H1 (cell line): Measurements from ENCODE around the gene WDR91. TPM values are rescaled to one million over a fixed set of nuclear protein-coding genes. Genes with fewer than 3 reads are reported as not detected.

Experiments
- CTCF ChIA-PET: fragments of 300-600 bp; sonication (Branson Sonifier 250); formaldehyde crosslinking; loops from one replicate; lab custom pipeline; 2021; ENCODE audit not compliant: partially characterized antibody; lab: Charles Lee
- POLR2A ChIA-PET: fragments of 300-600 bp; sonication (Branson Sonifier 250); formaldehyde crosslinking; loops from one replicate; lab custom pipeline; 2021; ENCODE audit warnings: inconsistent platforms; ENCODE audit not compliant: partially characterized antibody; lab: Charles Lee
- DNase-seq, 2 experiments: peaks; one replicate each; pipeline versions ENCODE4 v3.0.0 to v3.0.0-alpha.2; 2010 to 2022; ENCODE audit warnings: low spot score in 2 of 2, low read depth in 1 of 2, mixed read lengths in 1 of 2
- FAIRE-seq: peaks from 2 replicates; lab custom pipeline; 2011; peaks lifted over from hg19 to GRCh38; lab: Jason Lieb, UNC
- H2AFZ ChIP-seq: 2 replicates; pipeline ENCODE4 v1.8.1; 2012; ENCODE audit warnings: low read length, inconsistent platforms
- H2AK5ac ChIP-seq: 2 replicates; pipeline ENCODE4 v1.6.1; 2013; ENCODE audit warnings: low read depth, low read length
- H2BK120ac ChIP-seq: replicated peaks from 2 replicates; pipeline ENCODE3; 2013; ENCODE audit warnings: low read depth, low read length, inconsistent platforms
- H2BK12ac ChIP-seq: 2 replicates; pipeline ENCODE4 v1.6.1; 2013; ENCODE audit warnings: low read depth, low read length
- H2BK15ac ChIP-seq: 2 replicates; pipeline ENCODE4 v1.6.1; 2013; ENCODE audit warnings: low read length
- H2BK20ac ChIP-seq: 2 replicates; pipeline ENCODE4 v1.6.1; 2013; ENCODE audit warnings: low read length
- H2BK5ac ChIP-seq: 2 replicates; pipeline ENCODE4 v1.6.1; 2013; ENCODE audit warnings: low read depth, low read length
- H3K14ac ChIP-seq: 2 replicates; pipeline ENCODE4 v1.6.1; 2013; ENCODE audit warnings: inconsistent platforms; ENCODE audit not compliant: insufficient read length
- H3K18ac ChIP-seq: 2 replicates; pipeline ENCODE4 v1.6.1; 2013; ENCODE audit warnings: low read length; ENCODE audit errors: extremely low read depth
- H3K23ac ChIP-seq: 2 replicates; pipeline ENCODE4 v1.6.1; 2013; ENCODE audit warnings: inconsistent platforms; ENCODE audit not compliant: insufficient read length
- H3K23me2 ChIP-seq: 2 replicates; pipeline ENCODE4 v1.6.1; 2013; ENCODE audit warnings: low read depth, low read length
- H3K27ac ChIP-seq: 2 replicates; pipeline ENCODE4 v1.6.1; 2011; ENCODE audit warnings: low read depth, low read length, inconsistent platforms
- H3K27me3 ChIP-seq, 4 experiments: replicated peaks in 1 of 4; 1 replicate in 1 of 4; 2 replicates in 3 of 4; pipeline versions ENCODE4 v1.6.1 to v1.8.1; 2011 to 2013; ENCODE audit warnings: low read length in 3 of 4, mild to moderate bottlenecking in 3 of 4, inconsistent platforms in 2 of 4, mixed read lengths in 2 of 4, moderate library complexity in 1 of 4; ENCODE audit not compliant: control insufficient read depth in 3 of 4, insufficient read depth in 3 of 4; ENCODE audit errors: extremely low read depth in 1 of 4
- H3K36me3 ChIP-seq, 4 experiments: 2 replicates each; pipeline versions ENCODE4 v1.6.1 to v1.8.1; 2011 to 2013; ENCODE audit warnings: mild to moderate bottlenecking in 4 of 4, low read length in 3 of 4, moderate library complexity in 2 of 4, control low read depth in 1 of 4, inconsistent platforms in 1 of 4; ENCODE audit not compliant: insufficient read depth in 4 of 4, control insufficient read depth in 2 of 4
- H3K4ac ChIP-seq: replicated peaks from 2 replicates; pipeline ENCODE3; 2013; ENCODE audit warnings: low read length, low read depth, mixed read lengths, inconsistent platforms; ENCODE audit not compliant: insufficient read length
- H3K4me1 ChIP-seq, 4 experiments: replicated peaks in 1 of 4; 1 replicate in 1 of 4; 2 replicates in 3 of 4; pipeline versions ENCODE4 v1.6.1 to v1.8.1; 2011 to 2013; ENCODE audit warnings: low read length in 3 of 4, inconsistent platforms in 2 of 4, mixed read lengths in 1 of 4; ENCODE audit not compliant: insufficient read depth in 4 of 4, control insufficient read depth in 3 of 4
- H3K4me2 ChIP-seq, 2 experiments: 2 replicates each; pipeline versions ENCODE4 v1.6.1 to v1.8.1; 2011 to 2013; ENCODE audit warnings: low read depth in 2 of 2, low read length in 2 of 2, control low read depth in 1 of 2, inconsistent platforms in 1 of 2, mild to moderate bottlenecking in 1 of 2; ENCODE audit not compliant: insufficient read depth in 1 of 2
- H3K4me3 ChIP-seq, 4 experiments: fragments of 200-600, 300-600 bp in 1 of 4; sonication (generic), shearing (Covaris generic), sonication (Bioruptor Twin) in 1 of 4; 2 replicates each; pipeline versions ENCODE4 v1.5.1 to v1.8.1; 2011 to 2016; ENCODE audit warnings: low read length in 4 of 4, low read depth in 3 of 4, control low read depth in 2 of 4, inconsistent platforms in 2 of 4, mild to moderate bottlenecking in 2 of 4, mixed read lengths in 1 of 4, moderate library complexity in 1 of 4; ENCODE audit not compliant: insufficient read depth in 2 of 4; ENCODE audit errors: extremely low read depth in 1 of 4
- H3K56ac ChIP-seq: replicated peaks from 2 replicates; pipeline ENCODE3; 2013; ENCODE audit warnings: low read depth, mild to moderate bottlenecking, mixed read lengths, low read length, inconsistent platforms; ENCODE audit not compliant: insufficient read length
- H3K79me1 ChIP-seq: 2 replicates; pipeline ENCODE4 v1.6.1; 2013; ENCODE audit warnings: low read depth, low read length, control low read depth
- H3K79me2 ChIP-seq, 2 experiments: 2 replicates each; pipeline versions ENCODE4 v1.6.1 to v1.8.1; 2012 to 2013; ENCODE audit warnings: low read length in 2 of 2, mild to moderate bottlenecking in 2 of 2, inconsistent platforms in 1 of 2; ENCODE audit not compliant: insufficient read depth in 2 of 2, control insufficient read depth in 1 of 2
- H3K9ac ChIP-seq, 4 experiments: replicated peaks in 1 of 4; 1 replicate in 1 of 4; 2 replicates in 3 of 4; pipeline versions ENCODE4 v1.6.1 to v1.8.1; 2011 to 2013; ENCODE audit warnings: low read depth in 3 of 4, low read length in 3 of 4, control low read depth in 2 of 4, mild to moderate bottlenecking in 2 of 4, moderate library complexity in 2 of 4, inconsistent platforms in 1 of 4; ENCODE audit errors: extremely low read depth in 1 of 4
- H3K9me3 ChIP-seq, 2 experiments: 2 replicates each; pipeline versions ENCODE4 v1.6.1 to v1.8.1; 2012 to 2013; ENCODE audit warnings: mild to moderate bottlenecking in 2 of 2, moderate library complexity in 2 of 2, control low read depth in 1 of 2, inconsistent platforms in 1 of 2, low read depth in 1 of 2, low read length in 1 of 2, mixed read lengths in 1 of 2; ENCODE audit not compliant: insufficient read depth in 2 of 2
- H4K20me1 ChIP-seq, 2 experiments: replicated peaks in 1 of 2; 2 replicates each; pipeline versions ENCODE3 to v1.8.1; 2011 to 2013; ENCODE audit warnings: inconsistent platforms in 2 of 2, low read length in 2 of 2, mild to moderate bottlenecking in 1 of 2; ENCODE audit not compliant: insufficient read depth in 2 of 2, control insufficient read depth in 1 of 2
- H4K5ac ChIP-seq: 2 replicates; pipeline ENCODE4 v1.6.1; 2013; ENCODE audit warnings: low read length, low read depth, mixed read lengths, inconsistent platforms; ENCODE audit not compliant: insufficient read length
- H4K8ac ChIP-seq: 2 replicates; pipeline ENCODE4 v1.8.0; 2013; ENCODE audit warnings: mild to moderate bottlenecking, moderate library complexity, low read length, inconsistent platforms; ENCODE audit not compliant: insufficient read depth; ENCODE audit errors: extremely low read depth
- H4K91ac ChIP-seq: replicated peaks from 2 replicates; pipeline ENCODE3; 2013; ENCODE audit warnings: low read length, mixed read lengths, inconsistent platforms; ENCODE audit not compliant: insufficient read length
- CHD2 ChIP-seq: IDR thresholded peaks from 2 replicates; pipeline ENCODE4 v1.6.1; 2012; ENCODE audit warnings: low read length, improper control_type of control experiment
- FOSL1 ChIP-seq: IDR thresholded peaks from 2 replicates; pipeline ENCODE4 v1.6.1; 2011; ENCODE audit warnings: mild to moderate bottlenecking, low read depth, low read length, moderate library complexity; ENCODE audit not compliant: insufficient read depth
- HDAC6 ChIP-seq: IDR thresholded peaks from one replicate; pipeline ENCODE4 v1.7.1; 2012; ENCODE audit warnings: low read depth, mild to moderate bottlenecking, inconsistent platforms, low read length, moderate library complexity
- PHF8 ChIP-seq: fragments of 200-600 bp; sonication (generic); conservative IDR thresholded peaks from 2 replicates; pipeline ENCODE4 v1.7.1; 2012; ENCODE audit warnings: low read depth, mild to moderate bottlenecking, inconsistent platforms, low read length, moderate library complexity
- POU5F1 ChIP-seq: IDR thresholded peaks from 2 replicates; pipeline ENCODE4 v1.6.1; 2011; ENCODE audit warnings: low read depth, mild to moderate bottlenecking, low read length, moderate library complexity
- RNF2 ChIP-seq: fragments of 200-900, 300-1000 bp; sonication (generic); IDR thresholded peaks from 2 replicates; pipeline ENCODE4 v1.7.1; 2016; ENCODE audit warnings: borderline replicate concordance, low read depth, mild to moderate bottlenecking, antibody characterized with exemption, low read length; ENCODE audit not compliant: poor library complexity, severe bottlenecking; ENCODE audit errors: missing control alignments
- SIRT6 ChIP-seq: IDR thresholded peaks from one replicate; pipeline ENCODE4 v1.7.1; 2012; ENCODE audit warnings: low read length, inconsistent platforms
- SP2 ChIP-seq: IDR thresholded peaks from 2 replicates; pipeline ENCODE4 v1.6.1; 2012; ENCODE audit warnings: mild to moderate bottlenecking, low read length, inconsistent platforms
- TAF7 ChIP-seq: optimal IDR thresholded peaks from 2 replicates; pipeline ENCODE3; 2011; ENCODE audit warnings: low read depth, mild to moderate bottlenecking, inconsistent platforms, low read length, moderate library complexity, borderline replicate concordance
- WGBS, 2 experiments: shearing (Covaris generic) in 1 of 2; methylation state at CpG; one replicate each; pipeline versions ENCODE4 v1.1.6 to v1.1.7; 2013 to 2015; ENCODE audit warnings: low lambda C conversion rate in 2 of 2, mixed read lengths in 2 of 2, inconsistent platforms in 1 of 2, low coverage in 1 of 2, missing lambda C conversion rate in 1 of 2; ENCODE audit not compliant: insufficient replicate concordance in 2 of 2, insufficient coverage in 1 of 2, insufficient read length in 1 of 2; ENCODE audit errors: extremely low coverage in 1 of 2, missing lambda C conversion rate in 1 of 2; 5-methylcytosine and 5-hydroxymethylcytosine counted together
- polyA plus RNA-seq, 7 experiments: library from polyadenylated mRNA; depleted of rRNA in 3 of 7; stranded (reverse) in 5 of 7; unstranded in 2 of 7; fragments of >200 nt in 5 of 7; fragments of 200-250 nt in 2 of 7; gene quantifications; 1 replicate in 5 of 7; 2 replicates in 1 of 7; 4 replicates in 1 of 7; pipeline versions ENCODE4 v1.2.1 to v1.2.3, GENCODE V29; 2011 to 2013; ENCODE audit warnings: missing spikeins in 2 of 7, mixed read lengths in 2 of 7
- total RNA-seq: library from RNA; stranded (reverse); fragmentation: NEBNext Ultra II Directional; extraction: Animal tissue kit (Norgen Biotek cat#: 25700); gene quantifications from 2 replicates; pipeline ENCODE4 v1.2.1, GENCODE V29; 2021

Gene WDR91
- total and polyA plus RNA-seq, 2 of the 8 experiments (the other 6 are each of a cell fraction or from before 2014, with no cell fraction given), result 8.2 to 14.7 TPM

GRCh38 chr7:135188298-135188984 is 22.9 kb downstream of the WDR91 start:
- Histone ChIP-seq H2BK120ac (no peak overlapping the region), H4K20me1 (no peaks in the 10 kb centered on the region), H2AK5ac (no peak overlapping the region), H2BK15ac (no peak overlapping the region), H3K23me2 (no peaks in the 10 kb centered on the region), H3K79me2 (no peaks in the 10 kb centered on the region), H4K8ac (no peak overlapping the region; the same call in 1 of the 2 replicates)
- no peak for FAIRE-seq
- POLR2A ChIA-PET, result interaction anchor here (1.3 kb wide), 1 partner anchor 18 kb away, joined by 4 read pairs; the partner anchor contains the start of gene CYREN
- no peak for DNase-seq
- TF ChIP-seq HDAC6 (no peak), SIRT6 (no peak), PHF8 (no peak), CHD2 (no peak), FOSL1 (no peak), POU5F1 (no peak), RNF2 (no peak), SP2 (no peak), TAF7 (no peak)
- TF ChIP-seq, all 59 proteins: peak for 0
- Histone ChIP-seq H3K23ac (no peak overlapping the region), H3K4me2 (no peak overlapping the region), H2BK12ac (no peak overlapping the region), H3K79me1 (no peaks in the 10 kb centered on the region), H3K56ac (no peak overlapping the region), H3K14ac (no peak overlapping the region), H2BK20ac (no peak overlapping the region), H2BK5ac (no peak overlapping the region), H2AFZ (no peak overlapping the region), H3K18ac (no peak overlapping the region), H3K27me3 (no peaks in the 10 kb centered on the region), H3K36me3 (peaks cover 0 to 2% (median under 1%) of the 10 kb centered on the region in 4 experiments; a peak in 4 of 8 replicates), H4K91ac (no peak overlapping the region), H4K5ac (no peak overlapping the region), H3K9me3 (no peaks in the 10 kb centered on the region), H3K4ac (no peak overlapping the region), H3K4me1 (no peaks in the 10 kb centered on the region), H3K27ac (no peak overlapping the region), H3K4me3 (no peak overlapping the region), H3K9ac (no peak overlapping the region)
- WGBS, 2 experiments, result 92% methylated on average over 12 of the region's 12 CpGs; no CpG with 5 or more reads in 1 of the 2 experiments
- CTCF ChIA-PET, result interaction anchor here (0.7 to 1.5 kb wide), 5 partner anchors 8 to 25 kb away, joined by 3 to 5 read pairs (median 4); no protein-coding TSS in a partner anchor
